ENCODE results near the gene EZH1.

Gene EZH1

DNA sequence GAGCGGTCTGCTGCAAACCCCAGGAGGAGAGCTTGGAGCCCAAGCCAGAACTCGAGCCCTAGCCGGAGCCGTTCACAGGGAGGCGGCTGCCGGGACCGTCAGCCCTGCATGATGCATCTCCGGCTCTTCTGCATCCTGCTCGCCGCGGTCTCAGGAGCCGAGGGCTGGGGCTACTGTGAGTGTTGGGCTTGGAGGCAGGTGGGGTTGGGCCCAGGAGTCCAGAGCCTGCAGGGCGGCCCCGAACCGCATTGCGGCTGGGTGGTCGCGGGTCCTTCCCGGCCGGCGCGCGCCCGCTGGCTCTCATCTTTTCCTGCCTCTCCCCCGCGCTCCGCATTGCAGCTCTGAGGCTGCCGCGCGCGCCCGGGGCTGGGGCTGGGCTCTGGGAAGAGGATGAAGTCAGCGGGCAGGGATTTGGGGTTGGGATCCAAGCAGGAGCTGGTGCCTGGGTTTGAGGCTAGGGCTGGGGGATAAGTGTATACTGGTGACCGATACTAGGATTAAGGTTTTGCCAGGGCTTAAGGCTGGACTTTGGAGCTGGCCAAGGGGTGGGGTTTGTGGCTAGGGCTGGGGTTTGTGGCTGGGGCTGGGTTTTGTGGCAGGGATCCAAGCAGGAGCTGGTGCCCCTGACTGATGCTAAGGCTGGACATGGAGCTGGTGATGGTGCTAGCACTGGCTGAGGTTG is 62.0 kb downstream of the EZH1 start:
- DNase-seq (ENCODE audit: low read depth in 2 of 2): no peak

DNA sequence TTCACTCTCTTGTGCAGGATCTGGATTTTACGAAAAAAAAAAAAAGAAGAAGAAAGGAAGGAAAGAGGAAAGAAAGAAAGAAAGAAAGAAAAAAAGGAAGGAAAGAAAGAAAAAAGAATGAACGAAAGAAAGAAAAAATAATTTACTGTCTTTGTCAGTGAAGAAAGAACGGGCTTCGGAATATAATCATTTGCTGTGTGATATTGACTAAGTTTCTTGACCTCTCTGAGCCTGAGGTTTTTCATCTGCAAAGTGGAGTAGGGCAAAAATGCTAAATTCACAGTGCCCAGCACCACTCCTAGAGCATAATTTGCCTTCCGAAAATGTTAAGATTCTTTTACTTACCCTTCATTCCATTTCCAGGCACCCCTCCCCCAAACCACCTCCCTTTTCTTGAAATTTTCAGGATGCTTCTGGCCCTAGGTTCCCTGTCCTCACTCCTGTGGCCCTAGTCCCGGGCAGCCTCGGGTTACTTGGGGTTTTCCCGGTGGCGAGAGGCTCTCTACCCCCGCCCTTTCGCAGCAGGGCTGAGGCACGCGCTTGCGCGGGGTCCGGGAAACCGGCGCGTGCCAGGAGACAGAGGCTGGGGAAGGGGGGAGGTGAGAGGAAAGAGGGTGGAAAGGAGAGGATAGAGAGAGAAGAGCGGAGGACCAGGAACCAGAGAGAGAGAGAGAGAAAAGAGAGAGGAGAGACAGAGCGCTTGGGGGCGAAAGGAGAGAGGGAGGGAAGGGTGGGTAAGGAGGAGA is 62.7 kb downstream of the EZH1 start, which contains the start of gene CNTNAP1:
Gene CNTNAP1 (plus strand): TSS at position 556 of the 746 bp plus-strand sequence. CDS start 299 bp downstream, outside the sequence.
- no peak for DNase-seq (ENCODE audit: low read depth in 2 of 2)

DNA sequence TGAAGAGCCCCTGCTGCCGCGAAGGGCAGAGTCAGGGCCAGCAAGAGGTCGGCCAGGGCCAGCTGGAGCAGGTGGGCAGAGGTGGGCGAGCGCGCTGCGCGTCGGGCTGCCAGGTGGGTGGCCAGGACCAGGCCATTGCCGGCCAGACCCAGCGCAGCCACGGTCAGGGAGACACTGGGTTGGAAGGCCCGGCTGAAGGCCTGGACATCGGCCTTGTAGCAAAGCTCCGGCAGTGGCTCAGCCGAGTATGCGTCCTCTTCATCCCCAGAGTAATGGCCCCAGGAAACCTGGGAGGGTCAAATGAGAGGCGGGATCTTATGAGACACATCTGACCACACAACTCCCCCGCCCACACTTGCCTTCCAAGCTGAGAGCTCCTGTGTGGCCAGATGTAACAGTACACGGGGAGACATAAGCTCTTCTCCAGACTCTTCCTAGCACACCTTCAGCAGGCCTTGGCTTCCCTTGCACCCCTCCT is 64.5 kb downstream of the EZH1 start:
- no peak for DNase-seq (ENCODE audit: low read depth in 2 of 2)

GRCh38 chr17:42679492-42680330 is 65.1 kb downstream of the EZH1 start:
- DNase-seq (ENCODE audit: low read depth in 2 of 2): peak; percentile 58 to 66

DNA sequence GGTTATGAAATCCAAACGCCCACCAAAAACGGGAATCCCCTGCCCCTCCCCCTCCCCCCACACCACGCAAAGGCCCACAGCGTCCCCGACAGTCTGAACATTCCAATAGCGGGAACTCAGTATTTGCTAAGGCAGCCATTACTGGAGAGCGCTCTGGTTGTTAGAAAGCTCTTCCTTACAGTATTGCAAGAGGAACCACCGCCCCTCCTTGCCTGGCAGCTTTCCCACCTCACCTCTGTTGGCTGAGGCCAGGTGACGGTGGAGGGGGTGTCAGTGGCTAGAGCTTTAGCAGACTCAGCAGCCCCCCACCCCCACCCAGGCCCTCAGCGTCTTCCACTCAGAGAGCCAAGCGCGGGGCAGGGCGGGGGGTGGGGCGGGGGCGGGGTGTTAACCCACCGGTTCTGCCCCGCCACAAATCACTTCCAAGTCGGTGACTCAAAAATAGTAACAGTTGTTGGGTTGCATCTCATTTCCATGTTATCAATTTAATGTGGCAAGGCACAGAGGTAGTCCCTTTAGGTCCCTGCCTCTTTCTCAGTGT is 65.8 kb downstream of the EZH1 start:
- no peak for DNase-seq (ENCODE audit: low read depth in 2 of 2)

- peak; percentile 56 to 75 for DNase-seq (ENCODE audit: low read depth in 2 of 2)
Measured at GRCh38 chr17:42677921-42678781, 66.7 kb downstream of the EZH1 start.

DNA sequence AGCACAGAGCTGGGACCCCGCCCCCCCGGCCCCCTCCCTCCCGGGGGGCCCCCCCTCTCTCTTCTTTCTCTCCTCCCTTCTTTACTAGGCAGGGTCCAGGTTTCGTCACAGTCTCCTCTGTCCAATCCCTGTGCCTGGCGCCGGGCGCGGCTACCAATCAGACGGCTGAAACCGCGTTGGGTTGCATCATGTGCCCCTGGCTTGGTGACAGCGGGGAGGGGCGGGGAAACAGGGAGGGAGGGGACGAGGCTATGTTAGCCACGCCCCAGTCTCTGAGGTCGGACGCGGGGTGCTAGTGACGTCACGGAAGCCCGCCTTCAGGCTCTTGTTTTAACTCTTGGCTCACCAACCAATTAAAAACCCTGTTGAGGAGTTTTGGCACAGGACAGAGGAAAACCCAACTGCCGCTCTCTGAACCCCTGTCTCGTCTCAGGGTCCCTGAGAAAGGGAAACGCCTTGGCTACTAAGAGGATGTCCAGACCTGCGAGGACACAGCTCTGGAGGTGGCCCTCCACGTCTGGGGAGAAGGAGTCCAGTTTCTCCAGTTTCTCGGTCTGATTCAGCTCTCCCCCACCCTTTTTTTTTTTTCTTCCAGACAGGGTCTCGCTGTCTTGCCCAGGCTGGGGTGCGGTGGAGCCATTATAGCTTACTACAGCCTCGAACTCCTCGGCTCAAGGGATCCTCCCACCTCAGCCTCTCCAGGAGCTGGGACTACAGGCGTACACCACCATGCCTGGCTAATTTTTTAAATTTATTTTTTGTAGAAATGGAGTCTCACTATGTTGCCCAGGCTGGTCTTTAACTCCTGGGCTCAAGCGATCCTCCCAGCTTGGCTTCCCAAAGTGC is 67.6 kb downstream of the EZH1 start:
- peak; percentile 97 for DNase-seq (ENCODE audit: low read depth in 2 of 2)

GRCh38 chr17:42676424-42677011 is 68.3 kb downstream of the EZH1 start, which contains the start of gene PLEKHH3:
Gene PLEKHH3, minus strand, starts transcription at chr17:42676994. Its CDS starts 431 bp downstream, at chr17:42676563.
- no peak for DNase-seq (ENCODE audit: low read depth in 2 of 2)

DNA sequence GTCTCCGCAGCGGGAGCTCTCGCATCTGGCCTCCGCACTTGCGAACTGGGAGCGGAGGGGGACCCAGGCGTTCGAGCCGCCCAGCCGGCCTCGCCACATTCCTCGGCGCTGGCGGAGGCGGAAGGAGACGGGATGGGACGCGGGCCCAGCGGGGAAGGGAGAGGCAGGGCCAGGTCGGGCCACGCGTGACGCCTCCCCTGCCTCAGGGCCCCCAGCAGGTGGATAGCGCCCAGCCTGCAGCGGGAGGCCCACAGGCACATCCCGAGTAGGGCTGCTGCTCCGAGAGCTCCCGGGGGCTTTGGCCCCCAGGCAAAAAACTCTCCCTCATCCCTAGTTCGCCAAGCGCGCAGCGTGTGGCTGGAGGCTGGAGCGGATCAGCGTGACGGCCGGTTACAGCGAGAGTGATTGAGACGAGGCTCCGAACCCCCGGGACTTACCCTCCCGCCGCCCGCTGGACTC is 68.8 kb downstream of the EZH1 start:
- DNase-seq (ENCODE audit: low read depth in 2 of 2): no peak

GRCh38 chr17:42675348-42675964 is 69.4 kb downstream of the EZH1 start:
- no peak for DNase-seq (ENCODE audit: low read depth in 2 of 2)

- DNase-seq (ENCODE audit: low read depth in 2 of 2): no peak
Measured at GRCh38 chr17:42674755-42675347, 70.0 kb downstream of the EZH1 start.

- DNase-seq (ENCODE audit: low read depth in 2 of 2): no peak
Measured at GRCh38 chr17:42673885-42674754, 70.7 kb downstream of the EZH1 start.

- no peak for DNase-seq (ENCODE audit: low read depth in 2 of 2)
Measured at GRCh38 chr17:42673266-42673884, 71.5 kb downstream of the EZH1 start.

- DNase-seq (ENCODE audit: low read depth in 2 of 2): no peak
Measured at GRCh38 chr17:42672038-42672437, 72.8 kb downstream of the EZH1 start.

GRCh38 chr17:42670789-42671657 is 73.8 kb downstream of the EZH1 start:
- no peak for DNase-seq (ENCODE audit: low read depth in 2 of 2)

All from stimulated activated CD4-positive, alpha-beta T cell treated with anti-CD3 and anti-CD28 coated beads, Interleukin-1b, Interleukin-23, amount 100 ng/mL, for 4 hours (primary cell).